HUDEP-2 (cell line): ENCODE data around the gene KIDINS220.

ENCODE experiments used
- DNase-seq, 76 experiments: peaks; one replicate each; lab custom pipeline; 2025; ENCODE audit not compliant: unreplicated experiment in 76 of 76; lab: John Stamatoyannopoulos, UW

Gene KIDINS220

DNA sequence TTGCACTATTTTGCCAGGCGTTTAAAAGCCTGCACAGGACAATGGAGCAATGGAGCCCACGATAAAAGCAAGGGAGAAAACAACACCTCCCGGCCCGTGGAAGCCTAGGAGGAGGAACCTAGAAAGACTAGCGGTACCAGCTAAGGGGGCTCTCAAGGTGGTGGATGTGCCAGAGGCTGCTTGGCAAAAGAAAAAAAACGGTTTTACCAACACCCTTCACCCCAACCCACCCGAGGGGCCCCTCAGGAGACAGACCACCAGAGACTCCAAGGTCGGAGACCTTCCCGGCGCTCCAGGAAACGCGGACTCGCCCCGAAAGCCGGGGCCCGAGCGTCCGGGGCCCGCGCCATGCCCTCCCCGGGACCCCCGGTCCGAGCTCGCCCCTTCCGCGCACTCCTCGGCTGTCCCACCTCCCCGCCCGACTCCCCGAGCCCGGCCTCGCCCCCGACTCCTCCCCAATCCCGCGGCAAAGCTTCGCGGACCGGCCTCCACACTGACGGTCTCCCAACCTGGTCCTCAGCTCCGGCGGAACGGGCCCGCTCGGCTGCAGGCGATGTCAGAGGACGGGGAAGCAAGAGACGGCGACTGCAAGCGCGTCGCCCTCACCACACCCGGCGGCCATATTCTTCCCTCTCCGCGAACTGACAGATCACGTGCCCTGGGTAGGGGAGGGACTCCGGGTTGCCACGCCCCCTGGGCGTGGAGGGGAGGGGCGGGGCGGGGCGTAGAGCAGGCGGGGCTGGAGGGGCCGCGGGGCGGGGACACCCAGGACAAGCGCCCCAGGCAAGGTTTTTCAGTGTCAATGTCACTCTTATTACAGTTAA lies at the start of gene KIDINS220:
KIDINS220 (minus strand) TSS at position 643 of the 824 bp plus-strand sequence. CDS start 10,520 bp downstream, outside the sequence.
- peak in 68 of 76 experiments; percentile 26 to 86 (median 68) for DNase-seq

DNA sequence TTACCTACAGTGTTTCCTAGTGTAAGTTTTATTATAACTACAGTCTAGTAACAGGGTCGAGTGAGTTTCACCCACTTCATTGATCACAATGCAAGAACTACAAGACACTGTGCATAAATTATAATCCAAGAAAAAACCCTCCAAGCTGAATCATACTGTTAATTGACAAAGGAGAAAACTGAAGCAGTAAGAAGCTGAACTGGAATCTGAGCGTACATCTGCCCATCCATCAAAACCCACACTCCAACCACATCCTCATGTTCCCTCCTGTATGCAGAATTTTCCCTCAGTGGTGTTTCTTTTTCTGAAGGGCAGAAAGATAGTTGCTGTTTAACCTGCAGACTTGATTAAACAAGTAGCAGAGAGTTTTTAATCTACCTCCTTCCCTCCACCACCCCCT lies 49.5 kb upstream of the KIDINS220 start:
- DNase-seq: no peak

DNA sequence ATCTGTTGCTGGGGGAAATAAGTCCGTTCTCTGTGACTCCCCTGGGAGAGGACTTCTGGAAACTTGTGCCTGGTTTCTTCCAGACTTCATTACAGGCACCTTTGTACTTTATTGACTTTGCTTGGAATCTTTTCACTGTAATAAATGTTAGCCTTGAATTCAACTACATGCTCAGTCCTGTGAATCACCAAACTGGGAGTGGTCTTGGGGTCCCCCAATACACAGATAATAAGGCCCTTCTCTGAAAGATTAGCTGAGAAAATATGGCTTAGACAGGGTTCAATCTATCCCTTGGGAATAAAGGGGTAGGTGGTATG lies 48.7 kb upstream of the KIDINS220 start:
- no peak for DNase-seq

- no peak for DNase-seq
Measured at GRCh38 chr2:8885449-8886201, 48.2 kb upstream of the KIDINS220 start.

- DNase-seq: no peak
Measured at GRCh38 chr2:8884812-8885211, 47.4 kb upstream of the KIDINS220 start.

- peak in 46 of 76 experiments; percentile 5 to 69 (median 28) for DNase-seq
Measured at GRCh38 chr2:8882094-8882493, 44.7 kb upstream of the KIDINS220 start.

GRCh38 chr2:8877894-8878293 lies 40.5 kb upstream of the KIDINS220 start:
- DNase-seq: no peak

- no peak for DNase-seq
Measured at GRCh38 chr2:8877332-8877731, 39.9 kb upstream of the KIDINS220 start.

DNA sequence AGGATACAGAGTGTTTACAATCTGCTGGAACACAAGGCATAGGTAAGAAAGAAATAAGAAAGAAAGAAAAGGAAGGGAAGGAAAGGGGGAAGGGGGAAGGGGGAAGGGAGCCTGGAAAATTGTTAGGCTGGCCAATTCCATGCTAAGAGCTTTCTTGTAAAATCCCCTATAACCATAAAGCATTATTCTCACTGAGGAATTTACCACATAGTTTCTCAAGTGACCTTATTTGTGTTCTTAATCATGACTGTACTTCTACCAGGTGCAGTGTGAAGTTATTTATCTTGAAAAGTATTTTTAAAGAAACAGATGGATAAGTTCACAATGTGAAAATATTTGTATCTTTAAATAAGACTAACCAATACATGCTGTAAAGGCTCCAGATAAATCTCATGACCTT lies 39.2 kb upstream of the KIDINS220 start:
- no peak for DNase-seq

GRCh38 chr2:8872821-8873432 lies 35.5 kb upstream of the KIDINS220 start:
- peak in 18 of 76 experiments; percentile 7 to 53 (median 34) for DNase-seq

- no peak for DNase-seq
Measured at GRCh38 chr2:8870441-8870840, 33.0 kb upstream of the KIDINS220 start.

DNA sequence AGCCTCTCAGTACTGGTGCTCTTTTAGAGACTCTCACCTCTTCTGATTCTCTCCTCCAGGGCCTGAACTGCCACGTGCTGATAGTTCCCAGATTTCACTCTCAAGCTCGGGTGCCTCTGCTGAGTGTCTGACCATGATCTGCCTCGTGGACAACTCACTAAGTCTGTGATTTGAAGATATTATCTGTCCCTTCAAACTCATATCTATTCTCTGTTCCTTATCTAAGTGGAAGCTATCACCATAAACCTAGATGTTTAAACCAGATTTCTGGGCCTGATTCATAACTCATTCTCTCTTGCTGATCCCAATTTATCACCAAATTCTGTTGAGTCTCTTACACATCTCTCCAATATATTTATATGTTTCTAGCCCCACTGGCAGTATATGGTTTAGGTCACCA lies 29.9 kb upstream of the KIDINS220 start:
- DNase-seq: no peak

GRCh38 chr2:8863331-8863953 lies 26.0 kb upstream of the KIDINS220 start:
- DNase-seq: no peak

GRCh38 chr2:8862230-8862629 lies 24.8 kb upstream of the KIDINS220 start:
- no peak for DNase-seq

DNA sequence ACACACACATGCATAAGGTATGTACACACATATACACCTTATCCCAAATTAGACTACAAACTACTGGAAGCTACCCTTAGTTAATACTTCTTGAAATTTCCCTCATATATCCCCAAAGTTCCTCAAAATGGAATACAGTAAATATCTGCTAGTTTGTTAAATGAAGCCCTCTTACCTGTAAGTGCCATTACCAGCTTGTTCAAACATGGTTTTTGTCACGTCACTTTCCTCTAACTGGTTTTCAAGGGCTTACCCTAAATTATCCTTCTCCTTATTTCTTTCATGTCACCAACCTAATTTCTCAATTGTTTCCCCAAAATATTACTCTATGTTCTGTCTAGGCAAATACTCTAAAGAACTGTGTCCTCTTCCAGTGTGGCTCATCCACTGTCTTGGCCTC lies 24.4 kb upstream of the KIDINS220 start:
- no peak for DNase-seq

GRCh38 chr2:8860239-8860638 lies 22.8 kb upstream of the KIDINS220 start:
- DNase-seq: no peak

DNA sequence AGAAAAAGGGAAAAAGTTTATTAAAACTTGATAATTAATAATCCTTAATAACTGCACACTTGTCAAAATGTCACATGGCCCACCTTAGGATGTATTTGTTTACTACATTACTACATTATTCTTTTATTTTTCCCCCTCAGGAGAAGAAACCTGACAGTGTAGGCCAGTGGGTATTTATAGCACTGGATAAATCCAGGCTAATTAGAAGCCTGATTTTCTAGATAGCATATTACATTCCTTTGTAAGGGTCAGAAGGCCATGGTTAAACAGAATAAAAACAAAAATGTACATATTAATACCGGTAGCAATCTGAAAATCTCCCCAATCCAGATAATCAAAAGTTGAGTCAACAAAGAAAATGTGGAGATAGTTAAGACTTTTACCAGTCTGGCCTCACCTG lies 21.5 kb upstream of the KIDINS220 start:
- no peak for DNase-seq

- DNase-seq: no peak
Measured at GRCh38 chr2:8858264-8858663, 20.9 kb upstream of the KIDINS220 start.

- DNase-seq: no peak
Measured at GRCh38 chr2:8857709-8858108, 20.3 kb upstream of the KIDINS220 start.

DNA sequence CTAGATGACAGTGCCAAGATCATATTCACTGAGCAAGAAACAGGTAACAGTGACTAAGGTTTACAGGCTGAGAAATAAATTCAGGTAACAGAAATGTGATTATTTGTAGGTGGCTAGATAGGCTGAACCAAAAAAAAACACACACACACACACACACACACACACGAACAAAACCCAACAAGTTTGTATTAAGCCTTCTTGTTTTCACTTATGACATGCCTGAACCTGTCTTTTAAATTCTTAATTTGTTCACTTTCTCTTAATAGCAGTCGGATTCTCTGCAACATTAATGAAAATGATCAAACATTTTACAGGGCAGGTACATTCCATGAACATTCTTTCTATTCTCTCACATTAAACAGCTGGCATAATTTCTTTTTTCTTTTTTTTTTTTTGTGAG lies 18.8 kb upstream of the KIDINS220 start:
- DNase-seq: no peak

GRCh38 chr2:8855010-8855409 lies 17.6 kb upstream of the KIDINS220 start:
- no peak for DNase-seq
